Measurements from ENCODE around the gene TRABD2B. TPM values are rescaled to one million over a fixed set of nuclear protein-coding genes. Genes with fewer than 3 reads are reported as not detected.

The TRABD2B gene
- total and polyA plus RNA-seq, 2 of the 13 experiments (the other 11 are each of a cell fraction or from before 2014, with no cell fraction given), result 0.04 TPM; not detected in 1

DNA sequence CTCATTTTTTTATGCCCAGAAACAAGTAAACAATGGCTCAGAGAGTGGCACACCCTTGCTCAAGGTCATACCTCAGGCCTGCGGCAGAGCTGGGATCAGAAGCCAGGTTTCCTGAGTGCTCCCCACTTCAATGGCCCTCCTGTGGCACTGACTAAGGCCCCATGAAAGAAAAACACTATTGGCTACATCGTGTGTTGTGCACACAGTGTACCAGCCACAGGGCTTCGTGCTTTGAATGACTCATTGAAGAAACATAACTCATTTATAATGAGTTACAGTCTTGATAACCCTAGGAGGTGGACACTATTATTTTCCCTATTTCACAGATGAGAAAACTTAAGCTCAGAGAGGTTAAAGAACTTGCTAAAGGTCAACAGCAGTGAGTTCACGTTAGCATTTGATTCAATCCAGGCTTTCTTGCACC, 91.2 kb downstream of the TRABD2B start (continued):
- TF ChIP-seq, protein P1, sequence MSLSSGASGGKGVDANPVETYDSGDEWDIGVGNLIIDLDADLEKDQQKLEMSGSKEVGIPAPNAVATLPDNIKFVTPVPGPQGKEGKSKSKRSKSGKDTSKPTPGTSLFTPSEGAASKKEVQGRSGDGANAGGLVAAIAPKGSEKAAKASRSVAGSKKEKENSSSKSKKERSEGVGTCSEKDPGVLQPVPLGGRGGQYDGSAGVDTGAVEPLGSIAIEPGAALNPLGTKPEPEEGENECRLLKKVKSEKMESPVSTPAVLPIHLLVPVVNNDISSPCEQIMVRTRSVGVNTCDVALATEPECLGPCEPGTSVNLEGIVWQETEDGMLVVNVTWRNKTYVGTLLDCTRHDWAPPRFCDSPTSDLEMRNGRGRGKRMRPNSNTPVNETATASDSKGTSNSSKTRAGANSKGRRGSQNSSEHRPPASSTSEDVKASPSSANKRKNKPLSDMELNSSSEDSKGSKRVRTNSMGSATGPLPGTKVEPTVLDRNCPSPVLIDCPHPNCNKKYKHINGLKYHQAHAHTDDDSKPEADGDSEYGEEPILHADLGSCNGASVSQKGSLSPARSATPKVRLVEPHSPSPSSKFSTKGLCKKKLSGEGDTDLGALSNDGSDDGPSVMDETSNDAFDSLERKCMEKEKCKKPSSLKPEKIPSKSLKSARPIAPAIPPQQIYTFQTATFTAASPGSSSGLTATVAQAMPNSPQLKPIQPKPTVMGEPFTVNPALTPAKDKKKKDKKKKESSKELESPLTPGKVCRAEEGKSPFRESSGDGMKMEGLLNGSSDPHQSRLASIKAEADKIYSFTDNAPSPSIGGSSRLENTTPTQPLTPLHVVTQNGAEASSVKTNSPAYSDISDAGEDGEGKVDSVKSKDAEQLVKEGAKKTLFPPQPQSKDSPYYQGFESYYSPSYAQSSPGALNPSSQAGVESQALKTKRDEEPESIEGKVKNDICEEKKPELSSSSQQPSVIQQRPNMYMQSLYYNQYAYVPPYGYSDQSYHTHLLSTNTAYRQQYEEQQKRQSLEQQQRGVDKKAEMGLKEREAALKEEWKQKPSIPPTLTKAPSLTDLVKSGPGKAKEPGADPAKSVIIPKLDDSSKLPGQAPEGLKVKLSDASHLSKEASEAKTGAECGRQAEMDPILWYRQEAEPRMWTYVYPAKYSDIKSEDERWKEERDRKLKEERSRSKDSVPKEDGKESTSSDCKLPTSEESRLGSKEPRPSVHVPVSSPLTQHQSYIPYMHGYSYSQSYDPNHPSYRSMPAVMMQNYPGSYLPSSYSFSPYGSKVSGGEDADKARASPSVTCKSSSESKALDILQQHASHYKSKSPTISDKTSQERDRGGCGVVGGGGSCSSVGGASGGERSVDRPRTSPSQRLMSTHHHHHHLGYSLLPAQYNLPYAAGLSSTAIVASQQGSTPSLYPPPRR (CRISPR knock-in tag; IDR thresholded peaks at IDR 0.05; ENCODE audit: borderline replicate concordance), result no peak
- no peak for TF ChIP-seq ZNF234 (CRISPR knock-in tag; conservative IDR thresholded peaks at IDR 0.05)
- no peak for TF ChIP-seq ZBTB38 (CRISPR knock-in tag; IDR thresholded peaks at IDR 0.05)
- TF ChIP-seq FOXO1 (CRISPR knock-in tag; IDR thresholded peaks at IDR 0.05), result peak; percentile 42; the same call in 1 of the 2 replicates
- TF ChIP-seq, protein P2, sequence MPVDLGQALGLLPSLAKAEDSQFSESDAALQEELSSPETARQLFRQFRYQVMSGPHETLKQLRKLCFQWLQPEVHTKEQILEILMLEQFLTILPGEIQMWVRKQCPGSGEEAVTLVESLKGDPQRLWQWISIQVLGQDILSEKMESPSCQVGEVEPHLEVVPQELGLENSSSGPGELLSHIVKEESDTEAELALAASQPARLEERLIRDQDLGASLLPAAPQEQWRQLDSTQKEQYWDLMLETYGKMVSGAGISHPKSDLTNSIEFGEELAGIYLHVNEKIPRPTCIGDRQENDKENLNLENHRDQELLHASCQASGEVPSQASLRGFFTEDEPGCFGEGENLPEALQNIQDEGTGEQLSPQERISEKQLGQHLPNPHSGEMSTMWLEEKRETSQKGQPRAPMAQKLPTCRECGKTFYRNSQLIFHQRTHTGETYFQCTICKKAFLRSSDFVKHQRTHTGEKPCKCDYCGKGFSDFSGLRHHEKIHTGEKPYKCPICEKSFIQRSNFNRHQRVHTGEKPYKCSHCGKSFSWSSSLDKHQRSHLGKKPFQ (CRISPR knock-in tag; IDR thresholded peaks at IDR 0.05; ENCODE audit: insufficient replicate concordance), result no peak
- no peak for TF ChIP-seq ZFYVE20 (CRISPR knock-in tag; IDR thresholded peaks at IDR 0.05; ENCODE audit: borderline replicate concordance, low read depth)
- no peak for TF ChIP-seq ZBTB7A (CRISPR knock-in tag; IDR thresholded peaks at IDR 0.05)
- TF ChIP-seq NFKBIZ (CRISPR knock-in tag; IDR thresholded peaks at IDR 0.05), result no peak
- TF ChIP-seq DNMT3B (CRISPR knock-in tag; conservative IDR thresholded peaks at IDR 0.05), result no peak
- no peak for TF ChIP-seq HOXA9 (CRISPR knock-in tag; IDR thresholded peaks at IDR 0.05; ENCODE audit: borderline replicate concordance)
- no peak for TF ChIP-seq ZNF780A (CRISPR knock-in tag; IDR thresholded peaks at IDR 0.05)
- 0 out of 2 replicates have a peak, but pooled peaks have one; percentile 20 for TF ChIP-seq SAP130 (CRISPR knock-in tag; IDR thresholded peaks at IDR 0.05; ENCODE audit: low read depth)
- TF ChIP-seq ZNF883 (CRISPR knock-in tag; IDR thresholded peaks at IDR 0.05; ENCODE audit: not compliant biosample characterization), result no peak
- peak; percentile 34; the same call in 1 of the 2 replicates for TF ChIP-seq TBX2 (CRISPR knock-in tag; IDR thresholded peaks at IDR 0.05; ENCODE audit: borderline replicate concordance)
- TF ChIP-seq ZNF260 (CRISPR knock-in tag; IDR thresholded peaks at IDR 0.05; ENCODE audit: borderline replicate concordance, low read depth), result no peak
- no peak for TF ChIP-seq ARNTL (CRISPR knock-in tag; IDR thresholded peaks at IDR 0.05)
- TF ChIP-seq POLR2AphosphoS2 (IDR thresholded peaks at IDR 0.05; ENCODE audit: low read depth, low read length), result no peak
- TF ChIP-seq, protein P3, sequence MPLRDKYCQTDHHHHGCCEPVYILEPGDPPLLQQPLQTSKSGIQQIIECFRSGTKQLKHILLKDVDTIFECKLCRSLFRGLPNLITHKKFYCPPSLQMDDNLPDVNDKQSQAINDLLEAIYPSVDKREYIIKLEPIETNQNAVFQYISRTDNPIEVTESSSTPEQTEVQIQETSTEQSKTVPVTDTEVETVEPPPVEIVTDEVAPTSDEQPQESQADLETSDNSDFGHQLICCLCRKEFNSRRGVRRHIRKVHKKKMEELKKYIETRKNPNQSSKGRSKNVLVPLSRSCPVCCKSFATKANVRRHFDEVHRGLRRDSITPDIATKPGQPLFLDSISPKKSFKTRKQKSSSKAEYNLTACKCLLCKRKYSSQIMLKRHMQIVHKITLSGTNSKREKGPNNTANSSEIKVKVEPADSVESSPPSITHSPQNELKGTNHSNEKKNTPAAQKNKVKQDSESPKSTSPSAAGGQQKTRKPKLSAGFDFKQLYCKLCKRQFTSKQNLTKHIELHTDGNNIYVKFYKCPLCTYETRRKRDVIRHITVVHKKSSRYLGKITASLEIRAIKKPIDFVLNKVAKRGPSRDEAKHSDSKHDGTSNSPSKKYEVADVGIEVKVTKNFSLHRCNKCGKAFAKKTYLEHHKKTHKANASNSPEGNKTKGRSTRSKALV (CRISPR knock-in tag; IDR thresholded peaks at IDR 0.05), result no peak
- no peak for TF ChIP-seq SETDB1 (CRISPR knock-in tag; IDR thresholded peaks at IDR 0.05; ENCODE audit: borderline replicate concordance)
- TF ChIP-seq PPARG (CRISPR knock-in tag; conservative IDR thresholded peaks at IDR 0.05), result no peak
- 0 out of 2 replicates have a peak, but pooled peaks have one; percentile 19 for TF ChIP-seq ZFX (CRISPR knock-in tag; IDR thresholded peaks at IDR 0.05; ENCODE audit: low read depth)
- TF ChIP-seq AKAP8 (CRISPR knock-in tag; IDR thresholded peaks at IDR 0.05), result no peak
